GM19455 (cell line): ENCODE measurements around the gene FAF2.

Experiments used
- ATAC-seq: cut with Tn5 transposase; IDR thresholded peaks from one replicate; pipeline ENCODE4 v1.9.1; 2021; ENCODE audit not compliant: unreplicated experiment

Gene FAF2

DNA sequence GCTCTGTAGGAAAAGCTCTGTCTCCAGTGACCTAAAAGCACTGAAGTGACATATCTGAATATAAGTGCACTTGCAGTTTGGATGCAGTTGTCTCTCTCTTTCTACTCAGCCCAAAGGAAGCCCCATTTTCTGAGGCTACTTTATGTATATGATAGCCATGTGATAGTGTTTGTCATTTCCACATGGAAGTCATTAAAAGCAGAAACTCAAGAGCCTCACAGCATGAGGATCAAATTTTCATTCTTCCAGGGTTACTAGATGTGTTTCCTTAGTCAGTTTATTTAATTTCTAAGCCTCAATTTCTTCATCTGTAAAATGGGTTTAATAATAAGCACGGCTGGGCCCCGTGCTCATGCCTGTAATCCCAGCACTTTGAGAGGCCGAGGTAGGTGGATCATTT is 52.3 kb downstream of the FAF2 start:
- ATAC-seq: no peak

GRCh38 chr5:176501333-176501732 is 53.1 kb downstream of the FAF2 start:
- no peak for ATAC-seq

GRCh38 chr5:176503496-176503895 is 55.3 kb downstream of the FAF2 start:
- ATAC-seq: no peak

DNA sequence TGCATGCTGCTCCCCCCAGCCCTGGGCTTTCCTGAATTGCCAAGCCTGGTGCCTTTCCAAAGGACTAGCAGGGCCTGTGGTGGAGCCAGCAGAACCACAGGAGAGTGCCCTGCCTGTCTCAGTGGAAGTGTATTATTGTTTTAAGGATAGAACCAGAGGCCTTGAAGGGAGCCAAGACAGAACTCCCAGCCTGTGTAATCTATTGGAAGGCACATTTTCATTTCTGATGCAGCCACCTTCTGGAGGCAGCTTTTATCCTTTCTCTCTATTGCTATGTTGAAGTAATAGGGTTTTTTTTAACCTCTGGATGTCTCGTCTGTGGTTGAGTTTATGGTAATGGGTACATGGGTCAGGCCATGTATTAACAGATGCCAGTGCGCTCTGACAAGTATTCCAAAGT is 59.7 kb downstream of the FAF2 start:
- ATAC-seq: no peak

GRCh38 chr5:176508603-176509002 is 60.4 kb downstream of the FAF2 start:
- ATAC-seq: no peak

- no peak for ATAC-seq
These were observed 65.6 kb downstream of the FAF2 start for GRCh38 chr5:176513788-176514187.

DNA sequence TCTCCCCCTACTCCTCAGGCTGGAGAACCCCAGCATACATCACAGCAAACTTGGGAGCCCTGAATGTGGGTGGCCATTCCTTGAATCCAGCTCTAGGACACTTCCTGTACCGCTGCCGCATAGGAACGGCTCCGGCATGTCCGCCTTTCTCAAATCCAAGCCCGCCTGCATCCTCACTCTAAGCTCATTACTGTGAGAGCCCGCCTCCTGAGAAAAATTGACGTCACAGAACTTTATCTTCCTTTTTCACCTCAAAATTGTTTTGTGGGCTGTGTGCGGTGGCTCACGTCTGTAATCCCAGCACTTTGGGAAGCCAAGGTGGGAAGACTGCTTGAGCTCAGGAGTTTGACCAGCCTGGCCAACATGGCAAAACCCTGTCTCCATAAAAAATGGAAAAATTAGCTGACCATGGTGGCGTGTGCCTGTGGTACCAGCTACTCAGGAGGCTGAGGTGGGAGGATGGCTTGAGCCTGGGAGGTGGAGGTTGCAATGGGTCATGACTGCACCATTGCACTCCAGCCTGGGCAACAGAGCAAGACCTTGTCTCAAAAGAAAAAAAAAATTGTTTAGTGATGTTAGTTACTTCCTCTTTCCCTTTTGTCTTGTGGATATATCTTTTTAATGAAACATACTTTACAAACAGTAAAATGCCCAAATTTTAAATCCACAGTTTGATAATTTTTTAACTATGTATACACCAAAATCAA is 66.2 kb downstream of the FAF2 start:
- ATAC-seq: no peak

DNA sequence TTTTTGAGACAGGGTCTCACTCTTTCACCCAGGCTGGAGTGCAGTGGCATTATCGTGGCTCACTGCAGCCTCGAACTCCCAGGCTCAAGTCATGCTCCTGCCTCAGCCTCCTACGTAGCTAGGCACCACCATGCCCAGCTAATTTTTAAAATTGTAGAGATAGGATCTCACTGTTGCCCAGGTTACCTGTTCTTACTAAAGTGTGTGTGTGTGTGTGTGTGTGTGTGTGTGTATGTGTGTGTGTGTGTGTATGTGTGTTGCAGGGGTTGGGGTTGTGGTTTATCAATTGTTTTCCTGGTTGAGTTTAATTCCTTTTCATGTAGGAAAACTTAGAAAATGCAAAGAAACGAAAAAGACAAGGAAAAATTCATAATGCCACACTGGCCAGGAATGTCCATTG is 67.2 kb downstream of the FAF2 start:
- no peak for ATAC-seq

DNA sequence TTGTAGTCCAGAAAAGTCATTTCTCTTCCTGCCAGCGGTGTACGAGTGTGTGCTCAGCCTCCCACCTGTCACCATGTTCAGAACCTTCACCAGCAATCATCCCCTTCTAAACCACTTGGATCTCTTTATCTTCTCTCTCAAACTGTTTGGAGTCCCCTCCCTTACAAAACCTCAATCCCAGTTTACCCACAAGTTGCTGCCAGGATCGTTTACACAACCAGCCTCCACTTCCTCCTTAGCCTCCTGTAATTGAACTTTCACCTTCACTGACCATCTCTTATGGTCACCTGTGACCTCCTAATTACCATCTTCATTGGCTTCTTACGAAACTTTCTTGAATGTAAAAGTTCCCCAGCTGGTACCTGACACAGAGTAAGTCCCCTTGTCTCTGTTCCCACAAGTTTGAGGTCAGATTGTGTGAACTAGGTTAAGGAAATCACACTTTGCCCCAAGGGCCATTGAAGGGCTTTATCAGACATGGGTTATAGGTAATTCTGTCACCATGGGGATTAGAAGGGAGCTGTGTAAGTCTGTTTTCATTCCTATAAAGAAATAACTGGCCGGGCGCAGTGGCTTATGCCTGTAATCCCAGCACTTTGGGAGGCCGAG is 69.0 kb downstream of the FAF2 start:
- no peak for ATAC-seq

- ATAC-seq: no peak
These were observed 71.9 kb downstream of the FAF2 start for GRCh38 chr5:176519810-176520720.

- ATAC-seq: no peak
These were observed 73.1 kb downstream of the FAF2 start for GRCh38 chr5:176521286-176521685.

DNA sequence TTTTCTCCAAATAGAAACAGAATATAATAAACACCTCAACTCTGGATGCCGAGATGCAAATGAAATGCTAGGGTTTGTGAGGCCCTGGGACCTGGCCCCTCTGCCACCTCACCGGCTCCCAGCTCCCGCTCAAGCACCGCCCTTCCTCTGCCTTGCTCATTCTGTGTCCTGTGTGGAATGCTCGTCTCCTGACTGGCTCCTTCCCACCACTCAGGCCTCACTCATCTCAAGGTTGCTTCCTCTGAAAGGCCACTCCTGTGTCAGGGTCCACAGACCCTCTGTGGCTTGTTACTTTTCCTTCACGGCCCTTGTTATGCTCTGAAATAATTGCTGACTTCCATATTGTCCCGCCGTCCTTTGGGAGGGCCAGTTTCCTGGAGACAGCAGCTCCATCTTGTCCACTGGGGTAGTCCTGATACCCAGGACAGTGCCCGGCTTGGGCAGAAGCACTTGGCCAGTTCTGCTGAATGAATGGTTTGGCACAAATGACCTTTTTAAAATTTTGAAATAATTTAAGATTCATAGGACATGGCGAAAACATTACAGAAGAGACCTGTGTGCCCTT is 73.6 kb downstream of the FAF2 start:
- no peak for ATAC-seq

- no peak for ATAC-seq
These were observed 76.0 kb downstream of the FAF2 start for GRCh38 chr5:176524138-176524537.

DNA sequence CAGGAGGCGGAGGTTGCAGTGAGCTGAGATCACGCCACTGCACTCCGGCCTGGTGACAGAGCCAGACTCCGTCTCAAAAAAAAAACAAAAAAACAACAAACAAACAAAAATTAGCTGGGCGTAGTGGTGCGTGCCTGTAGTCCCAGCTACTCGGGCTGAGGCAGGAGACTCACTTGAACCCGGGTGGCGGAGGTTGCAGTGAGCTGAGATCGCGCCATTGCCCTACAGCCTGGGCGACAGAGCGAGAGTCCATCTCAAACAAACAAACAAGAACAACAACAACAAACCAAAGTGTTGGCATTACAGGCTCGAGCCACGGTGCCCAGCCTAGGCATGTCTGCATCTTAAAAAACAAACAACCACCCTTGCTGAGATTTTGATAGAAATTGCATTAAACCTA is 76.8 kb downstream of the FAF2 start:
- no peak for ATAC-seq

GRCh38 chr5:176525677-176526076 is 77.5 kb downstream of the FAF2 start:
- no peak for ATAC-seq

DNA sequence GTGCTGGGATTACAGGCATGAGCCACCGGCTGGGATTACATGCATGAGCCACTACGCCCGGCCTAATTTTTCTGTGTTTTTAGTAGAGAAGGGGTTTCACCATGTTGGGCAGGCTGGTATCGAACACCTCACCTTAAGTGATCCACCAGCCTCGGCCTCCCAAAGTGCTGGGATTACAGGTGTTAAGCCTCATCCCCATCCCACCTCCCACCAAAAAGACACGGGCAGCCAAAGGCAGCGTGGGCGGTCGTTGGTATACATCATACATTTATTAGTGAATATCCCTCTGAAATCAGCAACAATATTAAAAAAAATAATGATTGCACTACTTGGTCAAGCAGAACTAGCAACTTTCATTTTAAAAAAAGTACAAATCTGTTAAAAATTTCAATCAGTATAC is 78.3 kb downstream of the FAF2 start:
- no peak for ATAC-seq

GRCh38 chr5:176527246-176528222 is 79.3 kb downstream of the FAF2 start:
- ATAC-seq: no peak

DNA sequence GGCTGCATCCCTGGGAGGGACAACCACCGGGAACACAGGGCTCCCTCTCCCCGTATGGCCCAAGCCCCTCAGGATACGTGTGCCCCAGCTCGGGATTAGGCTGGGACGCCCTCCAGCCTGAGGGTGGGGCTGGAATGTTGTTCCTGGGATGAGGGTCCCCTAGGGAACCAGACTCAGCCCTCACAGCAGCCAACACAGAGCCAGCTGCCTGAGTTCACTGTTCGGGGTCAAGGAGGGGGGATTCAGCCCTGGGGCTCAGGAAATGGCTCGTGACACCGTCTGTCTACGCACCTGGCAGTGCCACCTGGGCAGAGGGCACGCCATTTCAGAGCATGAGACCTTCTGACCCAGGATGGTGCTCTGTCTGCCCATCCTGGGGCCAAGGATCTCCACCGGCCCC is 80.1 kb downstream of the FAF2 start:
- ATAC-seq: no peak

GRCh38 chr5:176528761-176529115 is 80.6 kb downstream of the FAF2 start:
- ATAC-seq: no peak

DNA sequence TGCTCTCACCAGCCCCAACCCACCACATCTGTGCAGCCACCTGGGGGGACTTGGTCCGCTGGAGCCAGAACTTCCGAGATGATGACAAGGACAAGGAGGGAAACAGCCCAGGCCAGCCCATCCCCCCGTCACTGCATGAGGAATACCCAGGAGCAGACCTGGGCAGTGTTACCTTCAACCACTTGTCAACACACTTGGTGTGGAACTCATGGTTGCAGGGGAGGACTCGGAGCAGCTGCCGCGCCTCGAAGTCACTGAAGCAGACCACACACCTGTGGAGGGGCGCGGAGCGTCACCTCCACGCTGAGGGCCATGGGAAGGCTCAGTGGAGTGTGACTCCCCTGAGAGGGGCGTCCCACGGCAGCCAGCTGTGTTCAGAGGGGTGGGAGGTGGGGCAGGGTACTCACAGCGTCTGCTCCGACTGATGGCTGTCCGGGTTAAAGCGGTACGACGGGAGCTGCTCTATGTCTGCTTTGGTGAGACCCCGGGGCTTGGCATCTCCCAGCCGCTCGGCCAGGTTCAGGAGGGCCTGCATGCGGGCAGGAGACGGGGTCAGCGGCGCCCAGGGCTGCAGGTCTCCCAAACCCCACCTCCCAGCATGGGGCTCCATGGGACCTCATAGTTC is 81.0 kb downstream of the FAF2 start:
- ATAC-seq: no peak
